ENCODE measurements around the gene CDC45. TPM values are rescaled to one million over a fixed set of nuclear protein-coding genes. Genes with fewer than 3 reads are reported as not detected.

The CDC45 gene
- total RNA-seq, 1 donor from 2014 or later, result 10.0 TPM

DNA sequence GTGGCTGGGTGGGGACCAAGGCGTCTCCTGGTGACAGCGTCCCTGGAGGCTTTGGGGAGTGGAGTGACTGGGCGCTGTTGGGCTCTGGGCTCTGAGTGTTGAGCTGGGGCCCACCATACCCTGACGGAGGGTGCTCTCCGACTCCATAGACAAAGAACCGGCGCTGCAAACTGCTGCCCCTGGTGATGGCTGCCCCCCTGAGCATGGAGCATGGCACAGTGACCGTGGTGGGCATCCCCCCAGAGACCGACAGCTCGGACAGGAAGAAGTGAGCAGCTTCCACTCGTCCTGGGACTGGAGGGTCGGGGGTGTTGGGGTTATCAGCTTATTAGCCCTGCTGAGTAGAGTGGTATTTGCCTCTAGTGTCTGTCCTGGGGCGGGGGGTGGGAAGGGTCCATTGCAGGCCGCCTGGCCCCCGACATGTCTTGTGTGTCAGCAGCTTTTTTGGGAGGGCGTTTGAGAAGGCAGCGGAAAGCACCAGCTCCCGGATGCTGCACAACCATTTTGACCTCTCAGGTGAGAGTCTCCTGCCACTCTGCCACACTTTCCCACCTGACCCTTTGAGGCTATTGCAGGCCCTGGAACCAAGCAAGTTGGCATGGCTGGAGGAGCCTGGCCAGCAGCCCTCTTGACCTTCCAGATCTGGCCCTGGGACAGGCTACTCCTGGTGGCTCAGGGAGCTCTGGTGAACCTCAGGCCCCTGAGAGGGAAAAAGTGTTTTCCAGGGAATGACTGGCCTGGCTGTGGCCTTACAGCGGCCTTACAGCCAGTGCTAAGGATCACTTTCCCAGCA, 36.9 kb downstream of the CDC45 start:
- ATAC-seq, result no peak

DNA sequence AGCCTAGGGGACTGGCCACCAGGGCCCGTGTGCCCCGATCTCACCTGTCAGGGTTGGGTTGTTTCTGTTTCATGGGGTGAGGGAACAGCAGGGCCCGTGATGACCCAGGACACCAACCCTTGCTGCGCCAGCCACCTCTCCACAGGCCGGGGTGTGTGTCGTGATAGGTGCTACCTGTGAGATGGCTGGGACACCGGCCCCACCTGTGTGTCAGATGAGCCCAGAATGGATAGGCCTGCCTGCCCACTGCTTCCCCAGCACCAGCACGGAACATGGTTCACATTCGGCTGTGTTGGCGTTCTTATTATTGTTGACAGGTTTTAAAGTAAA, 37.4 kb downstream of the CDC45 start:
- ATAC-seq, result no peak

DNA sequence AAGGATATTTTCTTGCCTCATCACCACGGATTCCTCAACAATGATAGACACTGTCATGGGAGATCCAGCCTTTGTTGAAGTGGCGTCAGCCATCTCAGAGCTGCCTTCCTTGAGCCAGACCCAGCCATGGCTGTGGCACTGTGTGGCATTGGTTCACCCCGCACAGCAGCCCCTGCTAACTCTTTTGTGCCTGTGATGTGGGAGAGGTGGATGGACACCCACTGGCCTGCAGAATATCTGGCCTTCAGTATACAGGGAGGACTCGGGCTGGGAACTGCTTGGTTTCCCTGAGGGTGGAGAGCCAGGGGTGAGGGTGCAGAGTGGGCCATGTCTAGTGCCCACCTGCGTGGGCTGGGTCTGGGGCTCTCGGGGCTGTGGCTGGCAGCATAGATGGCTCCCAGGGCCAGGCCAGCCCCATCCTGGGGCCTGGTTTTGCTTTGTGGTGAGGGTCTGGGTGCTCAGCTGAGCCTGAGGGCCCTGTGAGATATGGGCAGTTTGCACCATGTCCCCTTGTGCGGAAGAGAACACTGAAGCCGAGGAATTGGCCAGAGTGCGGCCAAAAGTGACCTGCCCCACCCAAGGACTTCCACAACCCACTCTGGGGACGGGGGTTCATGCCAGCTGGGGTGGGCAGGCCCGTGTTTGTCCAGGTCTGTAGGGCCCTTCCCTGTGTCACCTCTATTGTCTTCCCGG, 38.3 kb downstream of the CDC45 start:
- ATAC-seq, result no peak

DNA sequence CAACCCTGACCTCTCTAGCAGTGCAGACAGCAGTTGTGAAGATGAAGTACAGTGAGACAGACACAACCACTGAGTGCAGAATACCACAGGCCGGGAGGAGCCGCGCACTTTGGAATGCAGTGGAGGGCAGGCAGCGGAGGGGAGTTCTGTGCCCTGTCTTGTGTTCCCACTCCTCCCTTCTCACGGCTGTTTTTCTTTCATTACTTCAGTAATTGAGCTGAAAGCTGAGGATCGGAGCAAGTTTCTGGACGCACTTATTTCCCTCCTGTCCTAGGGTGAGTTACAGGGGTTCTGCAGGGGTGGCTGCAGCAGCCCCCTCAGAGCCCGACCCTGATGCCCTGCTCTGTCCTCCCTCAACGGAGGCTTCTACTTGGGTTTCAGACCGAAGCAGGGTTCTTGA, 38.9 kb downstream of the CDC45 start:
- ATAC-seq, result no peak

DNA sequence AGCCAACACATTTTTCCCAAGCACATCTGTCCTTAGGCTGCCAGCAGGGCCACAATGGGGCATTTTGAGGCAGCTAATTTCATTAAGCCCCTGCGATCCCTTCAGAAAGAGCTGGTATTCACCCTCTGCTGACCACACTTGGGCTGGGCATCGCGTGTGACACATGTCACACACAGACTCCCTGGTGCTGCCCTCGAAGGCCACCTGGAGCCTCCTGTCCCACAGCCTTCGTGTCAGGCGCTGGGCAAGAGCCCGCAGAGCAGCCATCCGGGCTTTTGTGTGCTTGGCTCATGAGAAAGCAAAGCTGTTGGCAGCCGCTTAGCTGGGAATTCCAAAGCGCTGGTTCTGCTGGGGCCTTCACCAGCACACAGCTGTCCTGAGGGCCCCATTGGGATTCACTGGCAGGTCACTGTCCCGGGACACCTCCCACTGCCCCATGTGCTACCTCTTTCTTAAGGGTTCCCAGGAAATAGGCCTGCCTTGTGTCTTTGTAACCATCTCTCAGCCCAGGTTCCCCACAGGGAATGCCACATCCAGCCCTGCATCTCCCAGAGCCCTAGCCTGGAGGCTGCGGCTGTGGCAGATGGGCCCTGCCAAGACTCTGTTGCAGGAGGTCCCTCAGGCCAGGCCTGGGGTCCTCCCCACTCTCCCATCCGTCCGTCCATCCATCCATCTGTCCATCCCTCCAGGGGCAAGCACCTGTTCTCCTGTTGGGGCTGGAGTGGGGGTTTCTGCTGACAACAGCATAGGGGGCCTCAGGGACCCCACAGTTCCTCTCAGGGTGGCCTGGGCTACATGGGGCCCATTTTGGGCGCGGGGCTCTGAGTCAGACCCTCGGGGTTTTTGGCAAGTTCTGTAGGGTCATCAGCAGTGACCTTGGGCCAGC, 39.6 kb downstream of the CDC45 start:
- ATAC-seq, result no peak

DNA sequence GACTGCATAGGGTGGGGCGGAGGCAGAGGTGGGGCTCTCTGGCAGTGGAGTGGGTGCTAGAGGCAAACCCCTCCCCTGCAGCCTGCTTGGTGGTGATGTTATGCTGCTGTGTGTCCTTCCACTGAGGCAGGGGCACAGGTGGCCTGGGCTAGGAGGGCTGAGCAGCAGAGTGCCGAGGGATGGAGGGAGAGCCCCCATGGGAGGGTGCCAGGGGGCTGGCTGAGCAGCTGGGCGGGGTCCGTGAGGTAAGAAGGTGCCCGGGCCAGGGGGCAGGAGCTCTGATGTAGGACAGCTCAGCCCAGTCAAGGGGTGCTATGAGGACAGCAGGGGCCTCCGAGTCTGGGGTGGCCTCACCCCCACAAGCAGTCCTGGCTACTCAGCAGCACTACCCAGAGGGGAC, 40.3 kb downstream of the CDC45 start:
- ATAC-seq, result no peak

DNA sequence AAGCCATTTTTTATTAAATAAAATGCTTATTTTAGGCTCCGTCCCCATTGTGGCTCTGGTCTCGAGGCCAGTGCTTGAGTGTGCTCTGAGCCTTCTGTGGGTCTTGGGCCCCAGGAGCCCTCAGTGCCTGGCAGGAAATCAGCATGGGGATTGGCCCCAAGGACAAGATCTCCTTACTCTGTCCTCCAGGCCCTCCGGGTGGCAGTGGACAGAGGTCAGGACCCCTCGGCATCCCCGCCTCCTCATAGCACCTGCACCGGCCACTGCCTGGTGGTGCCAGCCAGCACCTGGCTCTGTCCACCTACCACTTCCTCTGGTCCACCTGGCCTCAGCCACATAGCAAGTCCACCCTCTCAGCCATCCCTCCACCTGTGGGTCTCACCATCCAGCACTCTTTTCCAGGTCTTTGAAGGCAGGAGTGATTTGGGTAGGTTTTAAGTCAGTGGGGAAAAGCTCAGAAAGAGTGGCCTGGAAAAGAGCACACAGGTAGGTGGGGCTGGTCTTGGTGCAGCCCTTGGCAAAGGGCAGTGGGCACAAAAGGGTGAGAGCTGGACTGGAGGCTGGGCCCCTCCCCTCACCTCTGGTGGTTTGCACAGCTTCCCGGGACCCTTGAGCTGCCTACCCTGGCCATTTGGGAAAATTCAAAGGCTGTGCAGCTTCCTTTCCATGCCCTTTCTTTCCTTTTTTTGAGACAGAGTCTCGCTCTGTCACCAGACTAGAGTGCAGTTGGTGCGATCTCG, 41.0 kb downstream of the CDC45 start:
- no peak for ATAC-seq

DNA sequence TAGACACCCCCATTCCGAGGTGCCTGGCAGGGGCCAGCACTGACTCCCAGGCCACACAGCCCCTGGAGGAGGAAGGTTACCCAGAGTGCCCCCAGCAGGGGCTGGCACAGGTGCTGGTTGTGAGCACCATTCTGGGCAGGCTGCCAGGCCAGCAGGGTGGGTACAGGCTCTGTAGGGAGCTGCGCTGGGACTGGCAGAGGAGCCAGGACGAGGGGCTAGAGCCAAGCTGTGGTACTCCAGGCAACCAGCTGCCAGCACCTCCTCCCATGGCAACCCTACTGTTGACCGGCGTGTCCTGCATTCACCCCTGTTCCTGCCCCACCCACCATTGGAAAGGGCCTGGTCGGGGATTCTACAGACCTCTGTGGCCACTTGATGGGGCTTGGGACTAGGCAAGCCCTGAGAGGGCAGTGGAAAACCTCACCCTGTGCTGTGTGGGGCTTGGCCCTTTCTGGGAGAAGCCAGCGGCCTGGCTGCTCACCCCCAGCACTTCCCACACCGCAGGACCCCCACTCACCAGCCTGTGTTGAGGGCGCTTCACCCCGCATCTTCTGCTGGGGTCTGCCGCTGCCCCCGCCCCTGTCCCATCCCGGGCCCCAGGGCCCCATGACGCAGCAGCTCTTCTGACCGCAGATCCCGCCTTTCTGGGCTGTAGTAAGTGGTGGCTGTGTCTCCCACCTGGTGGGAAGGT, 42.6 kb downstream of the CDC45 start:
- ATAC-seq, result no peak

DNA sequence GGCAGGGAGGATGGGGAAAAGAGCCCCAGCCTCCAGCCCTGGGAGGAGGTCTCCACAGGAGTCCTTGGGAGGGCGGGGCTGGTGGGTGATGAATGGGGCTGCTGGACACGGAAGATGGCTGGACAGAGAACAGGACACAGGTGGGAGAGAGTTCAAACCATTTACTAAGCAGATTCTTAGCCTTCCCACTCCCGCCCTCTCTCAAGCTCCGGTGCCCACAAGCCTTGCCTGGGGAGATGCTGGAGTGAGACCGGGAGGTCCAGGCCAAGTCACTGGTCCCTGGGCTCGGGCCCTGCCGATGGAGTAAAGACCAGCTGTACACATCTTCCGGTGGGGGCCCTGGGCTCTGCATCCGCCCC, 43.1 kb downstream of the CDC45 start:
- no peak for ATAC-seq

DNA sequence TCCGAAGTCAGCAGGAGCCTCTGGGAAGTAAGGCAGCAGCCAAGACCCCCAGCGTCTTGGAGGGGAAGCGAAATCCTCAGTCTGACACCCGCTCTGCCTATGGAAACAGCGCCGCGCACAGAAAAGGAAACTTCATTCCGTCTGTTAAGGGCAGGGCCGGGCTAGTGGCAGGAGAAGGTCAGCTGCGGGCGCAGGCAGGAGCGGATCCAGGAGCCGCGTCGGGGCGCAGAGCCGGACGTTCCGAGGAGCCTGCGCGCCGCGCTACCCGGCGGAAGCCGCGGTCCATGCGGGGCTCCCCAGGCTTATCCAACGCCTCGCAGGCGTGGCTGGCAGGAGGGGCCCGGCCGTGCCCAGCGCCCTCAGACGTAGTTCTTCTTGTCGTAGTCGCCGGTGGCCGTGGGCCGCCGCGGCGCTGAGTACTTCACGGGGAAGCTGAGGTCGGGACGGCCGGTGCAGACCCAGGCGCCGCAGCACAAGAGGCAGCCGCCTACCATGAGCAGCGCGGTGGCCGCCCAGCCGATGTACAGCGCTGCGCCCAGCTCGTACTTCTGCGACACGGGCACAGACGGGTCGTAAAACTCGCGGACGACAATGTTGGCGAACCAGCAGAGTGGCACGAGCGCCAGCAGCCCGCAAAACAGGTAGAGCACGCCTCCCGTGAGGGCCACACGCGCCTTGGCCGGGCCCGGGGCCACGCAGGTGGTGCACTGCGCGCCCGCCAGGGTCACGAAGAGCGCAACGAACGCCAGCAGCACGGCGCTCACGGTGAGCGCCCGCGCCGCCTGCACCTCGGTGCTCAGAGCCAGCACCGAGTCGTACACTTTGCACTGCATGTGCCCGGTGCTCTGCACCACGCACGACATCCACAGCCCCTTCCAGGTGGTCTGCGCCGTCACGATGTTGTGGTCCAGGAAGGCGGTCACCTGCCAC, 43.8 kb downstream of the CDC45 start:
- ATAC-seq, result peak; percentile 51

DNA sequence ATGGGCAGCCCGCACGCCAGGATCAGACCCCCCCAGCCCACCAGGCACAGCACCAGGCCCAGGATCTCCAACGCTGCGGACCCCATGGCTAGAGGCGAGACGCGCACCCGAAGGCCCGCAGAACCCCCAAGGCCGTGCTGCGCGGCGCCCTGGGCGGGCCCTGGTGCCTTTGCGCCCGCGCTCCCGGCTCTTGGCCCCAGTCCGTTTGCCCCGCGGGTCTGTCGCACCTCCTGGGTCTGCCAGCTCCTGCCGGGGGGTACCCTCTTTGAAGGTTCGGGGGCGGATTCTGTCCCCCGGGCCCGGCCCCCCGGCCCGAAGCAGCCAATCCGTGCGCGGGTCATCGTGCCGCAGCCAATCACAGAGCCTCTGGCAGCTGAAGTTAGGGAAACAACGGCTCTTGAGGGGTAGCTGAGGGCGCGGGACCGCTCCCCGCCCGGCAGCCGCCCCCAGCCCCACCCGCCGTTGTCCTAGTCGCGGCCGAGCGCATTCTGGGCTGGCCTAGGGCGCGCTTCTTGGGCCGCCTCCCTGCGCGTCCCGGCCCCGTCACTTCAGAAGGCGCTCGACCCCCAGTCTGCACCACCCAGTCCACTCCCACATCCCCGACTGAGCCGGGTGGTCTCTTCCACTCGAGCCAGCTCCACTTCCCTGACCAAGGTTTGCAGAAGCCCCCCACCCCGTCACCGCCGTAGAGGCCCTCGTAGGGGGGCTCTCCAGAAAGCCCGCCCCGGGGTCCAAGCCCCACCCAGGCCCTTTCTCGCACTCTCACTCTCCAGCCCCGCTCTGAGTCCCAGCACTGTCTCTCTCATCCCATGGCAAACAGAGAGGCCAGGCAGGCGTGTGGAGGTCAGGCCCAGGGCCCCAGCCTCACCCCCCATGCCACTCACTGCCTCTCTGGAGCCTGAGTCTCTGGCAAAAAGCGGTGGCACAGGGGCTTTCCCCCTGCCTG, 44.7 kb downstream of the CDC45 start, which contains the start of gene CLDN5:
TSS of gene CLDN5 (minus strand) at position 241 of the 946 bp plus-strand sequence. CDS start at position 86, 155 bp downstream.
- ATAC-seq, result peak; percentile 47

DNA sequence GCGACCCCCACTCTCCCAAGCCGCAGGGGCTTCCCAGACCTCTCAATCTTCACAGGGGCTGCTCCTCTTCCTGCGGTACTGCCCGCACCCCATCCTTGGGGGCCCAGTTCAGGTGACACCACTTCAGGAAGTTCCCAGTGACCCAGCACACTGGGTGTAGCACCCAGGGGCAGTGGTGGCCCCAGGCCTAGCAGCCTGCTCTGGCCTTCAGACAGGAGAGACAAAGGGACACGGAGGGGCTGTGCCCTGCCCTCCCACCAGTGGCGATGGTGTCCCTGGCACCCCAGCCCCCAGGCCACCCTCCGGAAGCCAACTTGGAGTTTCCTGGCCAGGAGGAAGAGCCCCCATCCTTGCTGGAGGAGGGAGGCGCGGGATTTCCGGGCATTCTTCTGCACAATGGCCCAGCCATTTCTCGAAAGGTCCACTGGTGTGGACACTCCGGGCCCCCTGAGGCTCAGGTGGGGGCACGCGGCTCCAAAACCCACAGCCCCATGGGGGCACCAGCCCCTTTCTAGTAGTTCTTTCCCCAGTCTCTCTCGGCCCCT, 45.5 kb downstream of the CDC45 start:
- no peak for ATAC-seq

DNA sequence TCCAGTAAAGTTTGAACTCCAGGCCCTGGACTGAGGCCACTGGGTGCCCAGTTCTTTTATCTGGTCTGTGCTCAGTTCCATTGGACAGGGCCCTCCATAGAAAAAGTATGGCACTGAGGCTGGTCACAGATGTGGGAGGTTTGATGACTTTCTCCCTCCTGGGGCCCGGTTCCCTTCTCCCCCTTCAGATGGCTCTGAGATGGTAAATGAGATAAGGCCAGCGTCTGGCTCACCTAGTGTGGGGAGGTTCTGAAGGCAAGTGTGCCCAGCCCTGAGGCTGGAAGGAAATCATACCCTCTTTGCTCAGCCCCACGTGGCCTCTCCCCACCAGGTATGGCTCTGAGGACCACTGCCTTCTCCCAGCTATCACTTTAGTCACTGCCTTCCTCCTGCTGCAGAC, 45.9 kb downstream of the CDC45 start:
- no peak for ATAC-seq

DNA sequence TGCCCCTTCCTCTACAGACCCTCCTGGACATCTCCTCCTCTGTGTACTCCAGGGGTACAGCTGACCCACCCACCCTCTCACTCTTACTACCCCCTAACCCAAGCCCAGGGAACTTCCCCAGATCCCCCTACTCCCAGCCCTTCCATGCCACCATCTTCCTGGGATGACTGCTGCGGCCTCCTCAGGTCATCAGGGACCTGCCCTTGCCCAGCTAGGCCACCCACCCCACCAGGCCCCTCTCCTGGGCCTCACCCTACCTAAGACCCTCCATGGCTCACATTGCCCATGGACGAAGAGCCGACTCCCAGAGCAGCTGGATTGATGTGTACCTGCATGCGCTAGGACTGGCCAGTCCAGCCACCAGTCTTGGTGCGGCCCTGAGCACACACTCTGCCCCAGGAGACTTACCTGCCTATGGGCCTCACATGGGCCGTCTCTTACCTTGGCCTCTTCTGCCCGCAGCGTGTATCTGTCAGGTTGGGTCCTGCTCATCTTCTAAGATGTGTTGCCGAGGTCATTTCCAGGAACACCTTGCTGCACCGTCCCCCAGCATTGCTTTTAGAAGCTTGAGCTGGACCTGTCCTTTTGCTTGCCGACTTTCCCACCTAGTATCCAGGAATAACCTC, 46.5 kb downstream of the CDC45 start:
- no peak for ATAC-seq

DNA sequence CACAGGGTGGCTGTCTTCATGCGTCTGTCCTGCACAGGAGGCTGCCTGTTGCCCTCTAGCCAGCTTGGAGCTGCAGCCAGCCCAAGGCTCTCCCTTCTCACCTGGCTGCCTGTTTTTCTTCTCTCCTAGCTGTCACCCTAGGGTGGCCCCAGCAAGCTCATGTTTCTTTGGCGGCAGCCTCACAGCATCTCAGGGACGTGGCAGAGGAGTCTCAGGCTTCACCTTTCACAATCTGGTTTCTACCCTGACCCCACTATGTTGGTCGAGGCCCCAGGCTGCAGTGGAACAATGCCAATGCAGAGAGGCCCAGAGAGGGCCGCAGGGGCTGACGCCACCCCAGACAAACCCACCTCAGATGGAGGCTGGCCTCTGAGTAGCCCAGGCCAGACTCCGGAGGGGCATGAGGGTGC, 47.0 kb downstream of the CDC45 start:
- ATAC-seq, result no peak

DNA sequence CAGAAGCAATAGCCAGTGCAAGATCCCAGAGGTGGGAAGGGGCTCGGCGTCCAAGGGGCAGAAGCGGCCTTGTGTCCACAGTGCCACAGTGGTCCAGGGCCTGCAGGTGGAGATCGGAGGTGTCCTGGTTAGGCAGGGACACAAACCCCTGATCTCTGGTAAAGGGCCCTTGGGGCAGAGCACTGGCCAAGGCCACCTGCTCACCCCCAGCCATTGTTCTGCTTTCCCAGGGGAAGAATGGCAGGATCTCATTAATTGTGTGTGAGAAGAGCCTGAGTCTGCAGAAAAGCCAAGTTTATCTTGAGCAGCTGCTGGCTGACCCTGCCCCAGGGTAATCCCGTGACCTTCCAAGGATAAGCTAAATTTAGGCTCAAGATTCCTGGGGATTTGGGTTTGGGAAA, 47.6 kb downstream of the CDC45 start:
- ATAC-seq, result no peak

DNA sequence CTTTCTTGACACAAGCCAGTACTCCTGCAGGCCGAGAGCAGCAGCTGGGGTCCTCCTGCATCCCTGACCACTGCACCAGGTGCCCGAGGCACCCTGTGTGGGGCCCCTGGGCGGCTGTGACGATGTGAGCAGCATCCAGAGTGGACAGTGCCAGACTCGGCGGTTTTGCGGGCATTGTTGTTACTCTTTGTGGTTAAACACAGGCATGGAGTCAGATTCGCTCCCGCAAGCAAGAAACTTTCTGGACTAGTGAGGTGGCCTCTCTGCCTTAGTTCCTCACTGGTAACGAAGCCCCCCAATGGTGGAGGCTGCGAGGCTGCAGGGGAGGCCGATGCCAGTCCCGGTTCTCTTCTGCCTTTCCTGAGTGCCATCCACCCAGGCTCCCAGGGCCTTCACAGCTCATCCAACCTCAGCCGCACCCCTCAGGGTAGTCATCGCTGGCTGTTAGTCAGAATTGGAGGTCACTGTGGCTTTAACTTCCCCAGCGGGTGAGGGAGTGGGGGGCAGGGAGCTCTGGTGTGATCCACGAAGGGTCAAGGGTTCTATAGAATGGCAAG, 48.2 kb downstream of the CDC45 start:
- ATAC-seq, result no peak

DNA sequence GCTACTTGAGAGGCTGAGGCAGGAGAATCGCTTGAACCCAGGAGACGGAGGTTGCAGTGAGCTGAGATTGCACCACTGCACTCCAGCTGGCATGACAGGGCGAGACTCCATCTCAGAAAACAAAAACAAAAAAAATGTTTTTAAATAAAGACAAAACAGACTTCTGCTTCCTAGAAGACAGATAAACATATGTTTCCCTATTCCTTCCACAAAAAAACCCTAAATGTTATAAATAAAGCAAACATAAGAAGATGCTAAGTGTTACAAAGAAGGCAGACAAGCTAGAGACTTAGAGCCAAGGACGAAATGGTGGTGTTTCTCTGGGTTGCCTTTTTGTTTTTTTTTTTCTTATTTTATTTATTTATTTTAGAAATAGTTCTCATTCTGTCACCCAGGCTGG, 50.1 kb downstream of the CDC45 start:
- ATAC-seq, result no peak

DNA sequence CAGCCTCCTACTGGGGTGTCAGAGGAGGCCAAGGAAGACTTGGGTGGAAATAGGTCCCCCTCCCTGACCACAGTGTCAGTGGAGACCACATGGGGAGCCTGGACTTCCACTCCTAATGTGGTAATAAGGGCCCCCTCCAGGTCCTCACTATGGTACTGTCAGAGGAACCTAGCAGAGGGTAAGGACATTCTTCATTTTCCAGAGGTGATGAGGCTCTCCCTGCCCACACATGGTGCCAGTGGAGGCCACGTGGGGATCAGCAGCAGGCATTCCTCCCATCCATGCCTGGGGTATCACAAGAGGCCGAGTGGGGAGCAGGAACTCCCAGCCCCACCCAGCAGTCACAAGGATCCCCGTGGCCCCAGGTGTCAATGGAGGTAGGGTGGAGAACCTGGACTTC, 51.0 kb downstream of the CDC45 start:
- ATAC-seq, result no peak

All from esophagus mucosa (tissue), 1 donor.